ENCODE data around the gene CCDC184.

CCDC184 gene

DNA sequence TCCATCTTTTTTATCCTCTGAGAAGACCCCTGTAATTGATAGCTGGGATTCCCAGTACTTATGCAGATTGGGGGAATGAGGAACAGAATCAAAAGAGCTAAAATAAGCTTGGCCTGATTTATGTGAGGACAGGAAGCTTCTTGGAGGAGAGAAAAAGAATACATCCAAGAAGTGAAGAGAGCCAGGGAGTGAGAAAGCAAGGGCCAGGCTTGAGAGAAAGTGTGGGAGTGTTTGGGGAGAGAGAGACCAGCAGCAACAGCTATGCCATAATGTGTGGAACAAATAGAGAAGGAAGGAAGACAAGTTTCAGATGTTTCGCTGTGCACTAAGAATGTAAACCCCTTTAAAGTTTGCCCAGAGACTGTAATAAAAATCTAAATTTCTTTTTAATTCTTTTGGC lies 4.0 kb upstream of the CCDC184 start:
- TF ChIP-seq, protein P1, sequence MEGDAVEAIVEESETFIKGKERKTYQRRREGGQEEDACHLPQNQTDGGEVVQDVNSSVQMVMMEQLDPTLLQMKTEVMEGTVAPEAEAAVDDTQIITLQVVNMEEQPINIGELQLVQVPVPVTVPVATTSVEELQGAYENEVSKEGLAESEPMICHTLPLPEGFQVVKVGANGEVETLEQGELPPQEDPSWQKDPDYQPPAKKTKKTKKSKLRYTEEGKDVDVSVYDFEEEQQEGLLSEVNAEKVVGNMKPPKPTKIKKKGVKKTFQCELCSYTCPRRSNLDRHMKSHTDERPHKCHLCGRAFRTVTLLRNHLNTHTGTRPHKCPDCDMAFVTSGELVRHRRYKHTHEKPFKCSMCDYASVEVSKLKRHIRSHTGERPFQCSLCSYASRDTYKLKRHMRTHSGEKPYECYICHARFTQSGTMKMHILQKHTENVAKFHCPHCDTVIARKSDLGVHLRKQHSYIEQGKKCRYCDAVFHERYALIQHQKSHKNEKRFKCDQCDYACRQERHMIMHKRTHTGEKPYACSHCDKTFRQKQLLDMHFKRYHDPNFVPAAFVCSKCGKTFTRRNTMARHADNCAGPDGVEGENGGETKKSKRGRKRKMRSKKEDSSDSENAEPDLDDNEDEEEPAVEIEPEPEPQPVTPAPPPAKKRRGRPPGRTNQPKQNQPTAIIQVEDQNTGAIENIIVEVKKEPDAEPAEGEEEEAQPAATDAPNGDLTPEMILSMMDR (conservative IDR thresholded peaks at IDR 0.05; ENCODE audit: low read depth, low read length) = no peak
- no peak for DNase-seq (ENCODE audit: low read depth)
- no peak overlapping the region for H3K4me3 ChIP-seq (ENCODE audit: low read depth, low read length)

DNA sequence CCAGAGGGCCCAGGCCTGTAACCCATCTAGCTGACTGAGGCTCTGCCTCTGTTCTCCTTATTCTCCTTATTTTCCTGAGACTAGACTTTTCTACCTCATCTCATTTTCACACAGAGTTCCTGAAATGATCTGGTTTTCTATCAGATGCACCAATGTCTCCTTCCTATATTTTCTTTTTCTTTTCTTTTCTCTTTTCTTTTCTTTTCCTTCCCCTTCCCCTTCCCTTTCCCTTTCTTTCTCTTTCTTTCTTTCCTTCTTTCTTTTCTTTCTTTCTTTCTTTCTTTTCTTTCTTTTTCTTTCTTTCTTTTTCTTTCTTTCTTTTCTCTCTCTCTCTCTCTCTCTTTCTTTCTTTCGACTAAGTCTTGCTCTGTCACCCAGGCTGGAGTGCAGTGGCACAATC lies 3.0 kb upstream of the CCDC184 start:
- no peak overlapping the region for H3K4me3 ChIP-seq (ENCODE audit: low read depth, low read length)
- TF ChIP-seq, protein P1 (conservative IDR thresholded peaks at IDR 0.05; ENCODE audit: low read depth, low read length) = no peak
- DNase-seq (ENCODE audit: low read depth) = no peak

DNA sequence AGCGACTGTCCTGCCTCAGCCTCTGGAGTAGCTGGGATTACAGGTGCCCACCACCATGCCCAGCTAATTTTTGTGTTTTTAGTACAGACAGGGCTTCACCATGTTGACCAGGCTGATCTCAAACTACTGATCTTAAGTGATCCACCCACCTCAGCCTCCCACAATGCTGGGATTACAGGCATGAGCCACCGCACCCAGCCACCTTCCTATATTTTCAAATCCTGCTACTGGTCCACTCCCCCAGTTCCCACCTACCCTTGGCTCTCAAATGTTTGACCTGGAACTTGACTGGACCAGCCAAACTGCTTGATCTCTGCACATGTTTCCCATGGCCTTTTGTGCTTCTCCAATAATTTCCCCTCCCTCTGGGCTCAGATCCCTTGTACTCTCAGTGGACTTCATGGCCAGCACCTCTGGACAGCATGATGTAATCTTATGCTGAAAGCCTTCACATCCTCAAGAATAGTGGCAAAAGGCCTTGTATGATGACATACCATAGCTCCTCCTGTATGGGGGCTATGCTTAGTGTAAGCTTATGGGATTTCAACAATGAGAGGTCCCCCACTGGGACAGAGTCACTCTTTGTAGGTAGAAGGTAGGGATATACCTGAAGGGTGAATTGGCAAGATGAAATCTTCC lies 2.5 kb upstream of the CCDC184 start:
- DNase-seq (ENCODE audit: low read depth) = no peak
- TF ChIP-seq, protein P1 (conservative IDR thresholded peaks at IDR 0.05; ENCODE audit: low read depth, low read length) = no peak
- no peak overlapping the region for H3K4me3 ChIP-seq (ENCODE audit: low read depth, low read length)

DNA sequence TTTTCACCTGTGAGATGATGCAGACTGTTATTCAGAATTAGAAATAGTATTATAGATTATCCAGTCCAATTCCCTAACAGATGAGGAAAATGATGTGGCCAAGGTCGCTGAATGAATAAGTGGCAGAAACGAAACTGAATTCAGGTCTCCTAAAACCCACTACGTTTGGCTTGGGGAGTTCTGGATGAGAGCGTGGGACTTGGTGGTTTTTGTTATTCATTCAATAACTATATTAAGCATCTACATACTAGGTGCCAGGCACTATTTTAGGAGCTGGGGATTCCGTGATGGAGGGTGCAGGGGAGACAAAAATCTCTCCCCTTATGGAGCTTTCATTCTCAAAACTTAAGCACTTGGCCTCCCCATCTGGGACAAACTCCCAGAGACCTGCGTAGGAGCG lies 813 bp upstream of the CCDC184 start:
- TF ChIP-seq, protein P1 (conservative IDR thresholded peaks at IDR 0.05; ENCODE audit: low read depth, low read length) = no peak
- no peak for DNase-seq (ENCODE audit: low read depth)
- peak overlapping the region; percentile 61 for H3K4me3 ChIP-seq (ENCODE audit: low read depth, low read length)

DNA sequence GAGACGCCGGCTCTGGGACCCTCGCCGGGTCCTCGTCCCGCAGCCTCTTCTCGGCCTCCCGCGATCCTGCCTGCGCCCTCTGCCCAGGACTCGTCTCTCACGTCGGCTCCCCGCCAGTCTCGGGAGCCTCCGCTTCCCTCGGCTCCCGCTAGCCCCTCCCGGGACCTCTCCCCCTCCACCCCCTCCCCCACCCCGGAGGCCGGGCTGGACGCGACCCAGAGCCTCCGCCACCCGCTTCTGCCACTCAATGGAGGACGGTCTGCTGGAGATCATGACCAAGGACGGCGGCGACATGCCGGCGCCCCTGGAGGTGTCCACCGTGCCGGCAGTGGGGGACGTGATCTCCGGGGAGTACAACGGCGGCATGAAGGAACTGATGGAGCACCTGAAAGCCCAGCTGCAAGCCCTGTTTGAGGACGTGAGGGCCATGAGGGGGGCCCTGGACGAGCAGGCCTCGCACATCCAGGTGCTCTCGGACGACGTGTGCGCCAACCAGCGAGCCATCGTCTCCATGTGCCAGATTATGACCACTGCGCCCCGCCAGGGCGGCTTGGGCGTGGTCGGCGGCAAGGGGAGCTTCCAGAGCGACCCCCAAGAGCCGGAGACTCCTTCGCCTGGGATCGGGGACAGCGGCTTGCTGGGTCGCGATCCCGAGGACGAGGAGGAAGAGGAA lies 568 bp downstream of the CCDC184 start:
- DNase-seq (ENCODE audit: low read depth) = no peak
- TF ChIP-seq, protein P1 (conservative IDR thresholded peaks at IDR 0.05; ENCODE audit: low read depth, low read length) = no peak
- peak overlapping the region; percentile 61 for H3K4me3 ChIP-seq (ENCODE audit: low read depth, low read length)

DNA sequence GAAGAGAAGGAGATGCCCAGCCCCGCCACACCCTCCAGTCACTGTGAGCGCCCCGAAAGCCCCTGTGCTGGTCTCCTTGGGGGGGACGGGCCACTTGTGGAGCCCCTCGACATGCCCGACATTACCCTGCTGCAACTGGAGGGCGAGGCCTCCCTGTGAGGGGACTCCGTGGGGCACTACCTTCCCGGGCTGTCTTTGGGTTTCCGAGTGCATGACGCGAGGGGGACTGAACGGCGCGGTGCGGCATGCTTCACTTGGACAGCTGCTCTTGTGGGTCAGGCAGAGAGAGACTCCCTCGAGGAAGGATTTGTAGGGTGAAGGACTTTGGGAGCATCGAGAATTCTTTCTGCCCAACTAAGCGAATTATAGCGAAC lies 1.1 kb downstream of the CCDC184 start:
- no peak overlapping the region for H3K4me3 ChIP-seq (ENCODE audit: low read depth, low read length)
- DNase-seq (ENCODE audit: low read depth) = no peak
- TF ChIP-seq, protein P1 (conservative IDR thresholded peaks at IDR 0.05; ENCODE audit: low read depth, low read length) = no peak
